SK-N-SH treated with all-trans-retinoic acid at 6 μM for 48 hours (cell line): Measurements from ENCODE around the gene POU6F2.

Source experiments
- CSRNP3 ChIP-seq: fragments of 250-450 bp; sonication (Bioruptor Pico); IDR thresholded peaks from 2 replicates; pipeline ENCODE4 v1.5.1; 2021; ENCODE audit warnings: mild to moderate bottlenecking, moderate library complexity
- ISL1 ChIP-seq: fragments of 250-450 bp; sonication (Bioruptor Pico); IDR thresholded peaks from 2 replicates; pipeline ENCODE4 v2.1.2; 2022; ENCODE audit warnings: mild to moderate bottlenecking, moderate library complexity
- OSR1 ChIP-seq: fragments of 250-450 bp; sonication (Bioruptor Pico); IDR thresholded peaks from 2 replicates; pipeline ENCODE4 v1.8.0; 2022; ENCODE audit warnings: moderate library complexity, mild to moderate bottlenecking, inconsistent platforms
- PATZ1 ChIP-seq: fragments of 250-450 bp; sonication (Bioruptor Pico); IDR thresholded peaks from 2 replicates; pipeline ENCODE4 v1.8.0; 2020; ENCODE audit warnings: mild to moderate bottlenecking, moderate library complexity, borderline replicate concordance
- POU6F1 ChIP-seq: fragments of 250-450 bp; sonication (Bioruptor Pico); IDR thresholded peaks from 2 replicates; pipeline ENCODE4 v1.8.0; 2021; ENCODE audit warnings: low read depth, mild to moderate bottlenecking, moderate library complexity, borderline replicate concordance
- RARB ChIP-seq: fragments of 250-450 bp; sonication (Bioruptor Pico); IDR thresholded peaks from 2 replicates; pipeline ENCODE4 v1.8.0; 2021; ENCODE audit warnings: mild to moderate bottlenecking, moderate library complexity
- SNAI2 ChIP-seq: fragments of 250-450 bp; sonication (Bioruptor Pico); IDR thresholded peaks from 2 replicates; pipeline ENCODE4 v1.5.0; 2020; ENCODE audit warnings: mild to moderate bottlenecking, moderate library complexity
- TSHZ2 ChIP-seq: fragments of 250-450 bp; sonication (Bioruptor Pico); IDR thresholded peaks from 2 replicates; pipeline ENCODE4 v1.5.0; 2020; ENCODE audit warnings: mild to moderate bottlenecking, moderate library complexity
- ZC3H10 ChIP-seq: fragments of 250-450 bp; sonication (Bioruptor Pico); IDR thresholded peaks from 2 replicates; pipeline ENCODE4 v1.5.1; 2021; ENCODE audit warnings: mild to moderate bottlenecking, moderate library complexity
- ZFP3 ChIP-seq: fragments of 250-450 bp; sonication (Bioruptor Pico); IDR thresholded peaks from 2 replicates; pipeline ENCODE4 v1.5.0; 2020; ENCODE audit warnings: mild to moderate bottlenecking, moderate library complexity
- ZFP30 ChIP-seq: fragments of 450-650 bp; formaldehyde crosslinking; IDR thresholded peaks from 2 replicates; pipeline ENCODE4 v1.5.0; 2022; ENCODE audit warnings: mild to moderate bottlenecking, moderate library complexity
- ZNF565 ChIP-seq: fragments of 450-650 bp; formaldehyde crosslinking; conservative IDR thresholded peaks from 2 replicates; pipeline ENCODE4 v1.5.0; 2020; ENCODE audit warnings: low read depth, mild to moderate bottlenecking, moderate library complexity

- TF ChIP-seq TSHZ2 (CRISPR knock-in tag) (no peak), RARB (CRISPR knock-in tag) (no peak), ZC3H10 (CRISPR knock-in tag) (no peak), OSR1 (CRISPR knock-in tag) (no peak), ZNF565 (no peak), ZFP30 (CRISPR knock-in tag) (no peak), POU6F1 (no peak), PATZ1 (no peak), SNAI2 (CRISPR knock-in tag) (no peak), ISL1 (CRISPR knock-in tag) (no peak), ZFP3 (CRISPR knock-in tag) (no peak), CSRNP3 (CRISPR knock-in tag) (no peak)
Measured at GRCh38 chr7:39248041-39248691, 270.5 kb downstream of the POU6F2 start.
